ENCODE results near the gene ADAMTS13.

ADAMTS13 gene

DNA sequence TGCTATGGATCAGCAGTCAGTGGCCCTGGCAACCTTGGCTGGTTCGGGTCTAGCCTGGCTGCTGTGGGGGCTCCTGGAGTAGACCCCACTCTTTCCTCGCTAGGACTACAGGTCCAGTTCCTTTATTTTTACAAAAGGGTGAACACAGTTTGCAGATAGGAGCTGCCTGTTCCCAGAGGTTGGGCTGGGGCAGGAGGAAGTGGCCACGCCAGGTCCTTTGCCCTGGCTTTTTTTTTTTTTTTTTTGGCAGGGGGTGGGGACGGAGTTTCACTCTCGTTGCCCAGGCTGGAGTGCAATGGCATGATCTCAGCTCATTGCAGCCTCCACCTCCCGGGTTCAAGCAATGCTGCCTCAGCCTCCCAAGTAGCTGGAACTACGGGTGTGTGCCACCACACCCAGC, 48.8 kb downstream of the ADAMTS13 start:
- DNase-seq: no peak

DNA sequence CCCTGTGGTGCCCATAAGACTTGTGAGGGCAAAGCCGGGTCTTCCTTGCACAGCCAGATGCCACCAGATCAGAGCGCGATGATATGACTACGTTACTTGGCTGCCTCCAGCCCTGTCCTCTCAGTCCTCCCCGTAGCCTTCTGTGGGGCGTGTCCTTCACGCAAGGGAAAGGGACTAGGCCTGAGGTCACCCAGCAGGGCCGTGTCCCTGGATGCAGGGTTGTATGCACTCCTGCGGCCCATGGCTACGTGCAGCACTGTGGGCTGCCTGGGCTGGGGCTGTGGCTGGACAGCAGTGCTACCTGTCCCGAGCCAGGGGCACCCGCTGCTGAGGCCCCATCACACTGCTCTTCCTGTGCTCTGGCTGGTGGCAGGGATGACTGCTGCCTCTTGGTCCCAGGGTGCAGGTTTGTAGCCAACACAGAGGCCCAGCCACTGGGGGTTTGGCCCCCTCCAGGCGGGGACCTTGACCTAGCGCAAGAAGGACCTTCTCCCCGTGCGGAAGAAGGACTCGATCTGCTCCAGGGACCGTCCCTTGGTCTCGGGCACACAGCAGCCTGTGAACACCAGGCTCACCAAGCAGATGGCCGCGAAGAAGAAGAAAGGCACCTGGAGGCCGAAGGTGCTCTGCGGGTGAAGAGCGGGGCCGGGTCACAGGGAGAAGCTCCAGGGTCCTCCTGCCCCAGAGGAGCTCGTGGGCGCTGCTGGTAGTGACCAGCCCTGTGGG, 49.5 kb downstream of the ADAMTS13 start:
- DNase-seq: no peak

DNA sequence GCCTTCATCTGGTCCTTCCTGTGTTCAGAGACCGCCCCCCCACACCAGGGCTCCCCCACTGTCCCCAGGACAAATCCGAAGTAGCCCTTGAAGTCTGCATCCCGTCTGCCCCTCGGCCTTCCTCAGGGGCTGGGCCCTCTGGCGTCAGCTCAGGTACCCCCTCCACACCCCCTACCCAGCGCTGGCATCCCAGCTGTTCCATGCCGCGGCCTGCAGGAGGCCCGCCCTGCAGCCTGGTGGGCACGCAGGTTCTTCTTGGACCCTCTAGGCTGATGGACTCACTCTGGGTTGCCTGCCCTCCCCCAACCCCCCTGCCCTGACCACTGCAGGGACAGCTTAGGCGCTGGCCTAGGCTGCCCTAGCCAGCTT, 50.1 kb downstream of the ADAMTS13 start:
- no peak for DNase-seq

DNA sequence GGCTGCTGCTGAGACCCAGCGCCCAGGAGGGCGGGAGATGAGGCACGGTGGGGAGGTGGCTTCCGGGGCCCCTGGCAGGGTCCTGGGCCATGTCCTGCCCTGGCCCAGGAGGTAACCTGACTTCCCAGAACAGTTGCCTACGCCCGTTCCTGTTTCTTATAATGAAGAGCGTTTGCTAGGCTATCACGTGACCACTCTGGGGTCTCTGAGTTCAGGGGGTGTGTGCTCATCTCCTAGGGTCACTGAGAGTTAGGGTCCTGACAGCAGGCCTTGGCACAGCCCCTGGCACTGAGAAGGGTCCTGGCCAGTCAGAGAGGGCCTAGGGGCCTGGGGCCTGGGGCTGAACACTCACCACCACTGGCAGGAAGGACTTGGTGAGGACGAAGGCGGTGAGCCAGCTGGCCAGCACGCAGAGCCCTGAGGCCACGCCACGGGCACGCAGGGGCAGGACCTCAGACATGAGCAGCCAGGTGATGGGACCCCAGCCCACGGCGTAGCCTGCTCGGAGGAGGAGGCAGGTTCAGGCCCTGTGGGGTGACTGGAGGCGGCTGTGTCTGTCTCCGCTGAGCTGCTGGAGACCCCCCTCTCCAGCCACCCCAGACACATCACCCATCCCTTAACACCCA, 50.7 kb downstream of the ADAMTS13 start:
- no peak for DNase-seq

DNA sequence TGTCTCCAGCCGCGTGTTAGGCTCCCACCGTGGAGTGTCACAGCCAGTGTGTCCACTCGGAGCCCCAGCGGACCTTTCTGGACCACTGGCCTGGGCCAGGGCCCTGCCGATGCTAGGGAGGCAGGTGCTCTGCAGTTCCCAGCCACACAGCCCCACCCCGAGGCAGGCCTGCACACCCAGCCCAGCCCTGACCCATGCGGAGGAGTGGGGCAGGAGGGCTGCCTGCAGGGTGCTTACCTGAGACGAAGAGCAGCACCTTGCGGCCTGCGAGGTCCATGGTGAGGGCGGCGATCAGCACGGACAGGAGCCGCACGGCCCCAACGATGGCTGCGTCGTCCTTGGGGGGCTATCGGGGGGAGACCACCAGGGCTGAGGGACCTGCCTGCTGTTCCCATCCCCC, 51.6 kb downstream of the ADAMTS13 start:
- no peak for DNase-seq

DNA sequence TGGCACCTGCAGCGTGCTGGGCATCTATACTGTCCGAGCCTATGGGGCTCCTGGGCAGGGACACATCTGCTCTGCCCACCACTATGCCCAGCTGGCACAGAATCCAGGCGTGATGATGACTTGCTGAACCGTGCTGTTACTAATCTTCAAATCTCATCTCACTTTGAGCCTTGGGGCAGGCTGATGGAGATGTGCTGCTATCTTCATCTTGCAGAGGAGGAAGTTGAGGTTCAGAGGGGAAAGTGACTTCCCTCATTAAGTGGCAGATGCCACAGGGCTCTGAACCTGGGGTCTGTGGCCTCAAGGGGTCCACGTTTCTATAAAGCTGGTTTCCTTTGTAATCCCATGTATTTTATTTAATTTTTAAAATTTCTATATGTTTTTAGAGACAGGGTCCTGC, 52.0 kb downstream of the ADAMTS13 start:
- no peak for DNase-seq

DNA sequence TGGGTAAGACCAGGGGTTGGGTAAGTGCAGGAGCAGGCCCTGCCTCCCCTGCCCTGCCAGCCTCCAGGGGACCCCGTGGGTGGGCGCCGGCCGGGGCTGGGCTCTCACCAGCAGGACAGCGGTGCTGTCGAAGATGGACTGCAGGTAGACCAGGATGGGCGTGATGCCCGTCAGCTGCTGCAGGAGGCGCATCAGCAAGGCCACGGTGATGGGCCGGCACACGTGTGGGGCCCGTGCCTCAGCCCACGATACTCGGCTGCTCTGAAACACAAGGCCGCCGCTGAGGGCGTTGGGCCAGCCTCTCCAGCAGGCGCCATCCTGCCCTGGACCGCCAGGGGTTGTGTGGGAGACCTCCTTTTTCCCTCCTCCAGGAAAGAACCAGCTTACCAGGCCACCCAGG, 52.7 kb downstream of the ADAMTS13 start:
- no peak for DNase-seq

DNA sequence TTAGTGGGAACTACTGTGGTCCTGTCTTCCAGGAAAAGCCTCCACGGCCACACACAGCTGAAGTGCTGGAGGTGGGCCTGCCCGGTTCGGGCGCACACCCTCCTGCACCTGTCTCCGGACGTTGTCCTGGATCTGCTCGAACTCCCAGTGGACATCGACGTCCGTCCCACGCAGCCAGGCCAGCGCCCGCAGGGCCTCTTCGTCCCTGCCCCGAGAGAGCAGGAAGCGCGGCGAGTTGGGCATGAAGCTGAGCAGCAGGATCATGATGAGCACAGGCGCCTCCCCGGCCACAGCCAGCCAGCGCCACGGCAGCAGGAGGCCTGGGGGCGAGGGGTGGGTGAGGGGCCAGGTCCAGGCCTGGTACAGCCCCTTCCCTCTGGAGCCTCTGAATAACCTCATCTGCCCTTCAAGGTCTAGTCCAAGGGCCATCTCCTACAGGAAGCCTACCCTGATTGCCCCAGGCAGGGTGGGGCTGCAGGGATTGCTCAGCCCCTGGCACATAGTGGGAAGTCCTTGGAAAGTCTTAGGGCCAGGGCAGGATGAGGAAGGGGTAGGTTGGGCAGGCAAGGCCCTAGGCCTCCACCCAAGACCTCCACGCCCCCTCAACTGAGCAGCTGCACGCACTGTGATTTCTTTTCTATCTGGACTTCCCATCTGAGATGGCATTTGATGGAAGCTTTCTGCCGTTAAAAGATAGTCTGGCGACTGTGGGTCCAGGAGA, 53.3 kb downstream of the ADAMTS13 start:
- DNase-seq: no peak

DNA sequence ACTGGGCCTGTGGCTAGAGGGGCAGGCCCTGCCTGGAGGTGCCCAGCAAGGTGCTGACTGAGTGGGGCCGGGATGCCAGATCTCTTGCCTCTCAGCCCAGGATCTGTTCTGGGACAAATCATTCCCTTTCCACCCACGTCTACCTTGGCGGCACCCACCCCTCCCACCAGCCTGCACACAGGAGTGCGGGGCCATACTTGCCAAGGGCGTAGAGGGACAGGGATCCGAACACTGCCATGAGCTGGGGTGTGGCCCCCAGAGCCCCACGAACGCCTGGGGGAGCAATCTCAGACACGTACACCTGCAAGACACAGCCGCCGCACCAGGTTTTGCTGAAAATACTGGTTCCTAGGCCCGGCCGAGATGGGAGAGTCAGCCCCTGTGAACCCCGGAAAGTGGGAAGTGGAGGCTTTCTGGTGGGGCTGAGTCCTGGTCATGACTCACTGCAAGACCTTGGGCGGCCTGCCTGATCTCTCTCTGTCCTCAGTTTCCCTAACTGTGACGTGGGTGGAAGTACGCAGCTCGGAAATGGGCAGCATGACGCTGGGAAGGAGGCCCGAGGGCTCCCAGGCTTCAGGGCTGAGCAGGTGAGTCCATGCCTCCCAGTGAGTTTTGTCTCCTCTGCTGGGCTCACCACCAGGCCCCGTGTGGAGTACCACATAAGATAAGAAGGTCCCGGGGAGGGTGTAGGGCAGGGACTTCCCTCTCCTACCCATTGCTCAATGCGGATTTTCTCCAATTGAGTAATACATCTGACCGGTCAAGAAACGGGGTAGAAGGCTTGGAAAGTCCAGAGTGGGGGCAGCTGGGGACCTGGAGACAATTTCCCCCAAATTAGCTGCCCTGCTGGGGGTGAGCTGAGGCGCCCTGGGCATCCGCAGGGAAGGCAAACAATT, 54.1 kb downstream of the ADAMTS13 start:
- no peak for DNase-seq

DNA sequence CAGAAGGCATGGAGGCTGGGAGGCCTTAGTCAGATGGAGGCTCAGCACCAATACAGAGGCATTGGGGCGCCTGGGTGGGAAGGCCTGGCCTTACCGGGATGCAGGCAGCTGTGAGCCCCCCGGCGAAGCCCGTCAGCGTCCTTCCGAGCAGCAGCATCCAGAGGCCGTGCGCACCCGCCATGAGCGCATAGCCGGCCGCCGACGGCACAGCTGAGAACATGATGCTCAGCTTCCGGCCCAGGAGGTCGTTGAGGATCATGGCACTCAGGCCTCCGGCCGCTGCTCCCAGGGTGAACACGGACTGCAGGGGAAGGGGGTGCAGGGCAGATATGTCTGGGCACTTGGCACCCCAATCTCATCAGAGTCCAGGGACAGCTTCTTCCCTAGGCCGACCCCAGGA, 54.8 kb downstream of the ADAMTS13 start:
- DNase-seq: no peak

DNA sequence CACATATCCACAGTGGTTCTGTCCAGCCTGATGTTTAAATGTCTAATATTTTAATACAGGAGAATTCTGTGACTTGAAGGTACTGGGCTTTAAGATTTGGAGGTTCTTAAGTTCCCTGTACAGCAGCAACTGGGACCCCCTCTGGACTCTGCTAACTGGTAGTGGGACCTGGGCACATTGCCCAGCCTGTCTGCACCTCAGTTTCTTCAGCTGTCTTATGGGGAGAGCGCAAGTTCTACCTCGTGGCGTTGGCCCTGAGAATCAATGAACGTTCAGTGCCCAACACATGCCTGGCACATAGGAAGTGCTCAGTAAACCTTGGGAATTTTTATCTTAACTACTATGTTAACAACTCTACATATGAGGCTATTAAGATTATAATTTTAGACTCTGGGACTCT, 55.3 kb downstream of the ADAMTS13 start:
- no peak for DNase-seq

DNA sequence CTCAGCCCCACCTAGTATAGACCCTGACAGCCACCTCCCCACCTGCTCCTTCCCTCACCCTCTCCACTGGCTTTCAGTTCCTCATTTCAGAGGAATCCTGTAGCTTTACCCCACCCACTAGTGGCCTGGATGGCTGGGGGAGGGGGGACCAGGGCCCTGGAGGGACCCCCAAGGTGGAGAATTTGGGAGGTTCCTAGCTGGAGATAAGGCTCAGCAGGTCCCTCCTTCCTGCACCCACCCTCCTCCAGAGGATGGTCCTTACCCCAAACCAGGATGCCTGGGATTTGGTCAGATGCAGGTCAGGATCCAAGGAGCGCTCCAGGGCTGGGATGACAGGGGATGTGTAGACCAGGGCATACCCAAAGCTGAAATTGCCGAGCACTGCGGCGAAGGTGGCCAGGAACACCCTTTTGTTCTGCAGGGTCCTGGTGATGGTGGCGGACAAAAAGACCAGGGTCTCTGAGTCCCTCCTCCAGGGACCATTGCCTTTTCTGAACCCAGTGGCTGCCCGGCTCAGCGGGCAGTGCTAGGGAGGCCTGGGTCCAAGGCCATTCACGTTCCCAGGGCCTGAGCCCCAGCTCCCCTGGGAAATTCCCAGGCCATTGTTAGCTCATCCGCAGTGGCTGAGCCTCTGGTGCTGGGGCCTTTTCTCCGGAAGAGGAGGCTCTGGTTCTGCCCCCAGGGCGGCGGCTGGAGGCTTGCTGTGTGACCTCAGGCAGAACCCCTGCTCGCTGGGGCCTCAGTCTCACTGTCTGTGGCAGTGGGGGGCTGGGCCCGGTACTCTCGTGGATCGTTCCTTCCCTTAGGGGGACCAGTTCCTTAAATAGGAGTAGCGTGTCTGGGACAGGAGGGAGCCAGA, 56.1 kb downstream of the ADAMTS13 start:
- peak in 2 of 56 donors; percentile 26 to 39 for DNase-seq

DNA sequence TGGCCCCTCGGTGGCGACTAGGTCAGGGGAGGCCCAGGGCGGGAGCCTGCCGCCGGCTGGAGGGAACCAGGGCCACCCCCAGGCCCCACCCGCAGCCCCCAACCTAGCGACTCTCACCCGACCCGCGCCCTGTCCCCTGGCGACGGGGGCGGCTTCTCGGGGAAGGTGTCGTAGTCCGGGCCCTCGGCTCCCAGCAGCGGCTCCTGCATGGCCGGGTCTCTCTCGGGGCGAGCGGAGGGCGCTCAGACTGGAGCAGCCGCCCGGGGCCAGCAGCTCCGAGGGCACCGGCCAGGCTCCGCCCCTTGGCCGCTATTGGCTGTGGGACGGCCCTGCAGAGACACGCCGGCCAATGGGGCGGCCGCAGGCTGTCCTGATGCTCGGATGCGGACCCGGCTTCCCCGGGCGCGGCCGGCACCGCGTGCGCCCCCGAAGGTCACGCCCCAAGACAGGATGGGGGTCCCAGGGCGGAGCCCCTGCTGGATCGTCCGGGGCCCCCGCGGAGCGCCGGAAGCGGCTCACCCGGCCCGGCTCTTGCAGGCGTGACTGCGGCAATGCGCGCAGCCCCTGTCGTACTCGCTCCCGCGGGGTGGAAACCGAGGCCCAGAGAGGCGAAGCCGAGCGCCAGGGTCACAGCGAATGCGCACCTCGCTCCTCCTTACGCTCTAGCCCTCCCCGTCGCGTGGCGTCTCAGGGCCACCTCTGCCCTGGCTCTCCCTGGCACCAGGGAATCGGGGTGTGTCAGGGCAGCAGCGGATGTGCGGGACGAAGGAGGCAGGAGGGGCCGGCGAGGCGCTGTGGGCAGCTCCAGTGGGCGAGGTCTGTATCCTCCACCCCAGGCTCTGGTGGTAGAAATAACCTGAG, 56.9 kb downstream of the ADAMTS13 start, which contains the start of gene SLC2A6:
TSS of gene SLC2A6 (minus strand) at position 249 of the 861 bp plus-strand sequence. CDS start at position 209, 40 bp downstream.
- DNase-seq: peak; percentile 38 to 91 (median 78)

DNA sequence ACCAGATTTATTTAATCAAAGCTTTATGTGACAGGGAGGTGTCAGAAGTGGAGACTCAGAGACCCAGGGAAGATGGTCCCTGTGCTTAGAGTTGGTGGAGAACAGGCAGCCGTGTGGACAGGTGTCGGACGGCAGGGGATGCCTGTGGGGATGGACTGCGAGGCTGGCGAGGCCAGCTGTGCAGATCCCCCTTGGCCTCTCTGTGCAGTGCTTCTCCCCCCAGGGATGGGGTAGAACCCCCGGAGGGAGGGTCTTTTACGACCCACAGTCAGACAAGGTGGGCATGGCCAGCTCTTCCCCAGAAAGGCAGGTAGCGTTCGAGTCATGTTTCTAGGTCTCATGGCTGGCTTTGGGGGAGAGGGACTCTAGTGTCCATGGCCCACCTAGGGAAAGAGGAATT, 61.4 kb downstream of the ADAMTS13 start:
- DNase-seq: no peak

DNA sequence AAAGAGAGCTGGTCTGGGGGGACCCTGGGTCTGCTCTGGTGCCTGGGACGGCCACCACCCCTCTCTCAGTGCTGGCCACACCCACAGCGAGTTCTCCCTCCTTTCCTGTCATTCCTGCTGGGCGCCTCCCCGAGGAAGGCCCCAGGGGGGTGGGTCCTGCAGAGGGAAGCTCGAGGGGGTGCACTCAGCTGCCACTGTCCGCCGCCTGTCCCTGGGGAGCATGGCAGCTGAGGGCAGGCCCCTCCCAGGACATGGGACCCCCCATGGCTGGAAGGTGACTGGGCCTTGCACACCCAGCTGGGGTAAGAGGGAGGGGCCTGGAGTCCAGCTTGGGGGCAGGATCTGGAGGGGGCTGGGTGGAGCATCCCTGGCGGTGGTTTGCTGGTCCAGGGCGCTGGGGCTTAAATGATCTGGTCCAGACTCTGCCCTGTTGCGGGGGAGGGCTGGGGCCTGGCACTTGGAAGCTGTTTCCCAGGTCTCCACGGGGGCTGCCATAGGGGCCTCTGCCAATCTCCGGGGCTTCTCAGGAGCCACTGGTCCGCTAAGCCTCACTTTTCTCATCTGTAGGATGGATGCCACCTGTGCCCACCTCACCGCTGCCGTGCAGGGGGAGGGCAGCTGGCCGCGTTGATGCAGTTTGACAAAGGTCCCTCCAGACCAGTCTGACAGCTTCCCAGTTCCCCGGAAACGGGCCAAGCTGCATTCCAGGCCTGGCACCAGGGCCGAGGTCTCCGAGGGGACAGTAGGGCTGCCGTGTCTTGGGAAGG, 62.7 kb downstream of the ADAMTS13 start:
- DNase-seq: no peak

DNA sequence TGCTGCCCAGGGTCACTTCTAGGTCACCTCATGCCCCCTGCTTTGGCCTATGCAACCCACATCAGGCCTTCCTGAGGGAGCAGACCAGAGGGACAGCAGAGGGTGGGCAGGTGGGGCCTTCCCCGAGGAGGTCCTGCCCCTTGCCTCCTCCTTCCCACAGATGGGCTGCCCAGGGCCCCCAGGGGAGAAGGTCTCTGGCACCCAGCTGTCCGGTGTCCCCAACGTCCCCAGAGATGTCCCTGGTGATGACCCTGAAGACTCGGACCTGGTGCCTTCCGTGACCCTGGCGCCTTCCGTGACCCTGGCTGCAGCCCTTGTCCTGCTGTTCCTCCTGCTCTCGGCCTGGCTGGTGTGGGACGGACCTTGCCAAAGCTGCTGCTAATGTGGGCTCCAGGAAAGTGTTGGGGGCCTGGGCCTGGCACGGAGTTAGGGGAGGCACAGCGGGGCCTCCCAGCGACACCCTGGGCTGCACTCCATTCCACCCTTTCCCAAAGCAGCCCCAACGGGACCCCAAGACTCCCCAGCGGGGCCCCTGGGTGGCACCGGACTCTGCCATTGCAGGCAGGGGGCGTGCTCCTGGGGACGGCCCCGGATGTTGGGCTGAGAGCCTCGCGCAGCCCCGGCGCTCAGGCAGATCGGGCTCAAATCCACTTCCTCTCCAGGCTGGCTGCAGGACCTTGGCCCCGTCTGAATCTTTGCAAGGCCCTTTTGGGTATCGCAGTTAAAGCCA, 63.5 kb downstream of the ADAMTS13 start:
- no peak for DNase-seq

DNA sequence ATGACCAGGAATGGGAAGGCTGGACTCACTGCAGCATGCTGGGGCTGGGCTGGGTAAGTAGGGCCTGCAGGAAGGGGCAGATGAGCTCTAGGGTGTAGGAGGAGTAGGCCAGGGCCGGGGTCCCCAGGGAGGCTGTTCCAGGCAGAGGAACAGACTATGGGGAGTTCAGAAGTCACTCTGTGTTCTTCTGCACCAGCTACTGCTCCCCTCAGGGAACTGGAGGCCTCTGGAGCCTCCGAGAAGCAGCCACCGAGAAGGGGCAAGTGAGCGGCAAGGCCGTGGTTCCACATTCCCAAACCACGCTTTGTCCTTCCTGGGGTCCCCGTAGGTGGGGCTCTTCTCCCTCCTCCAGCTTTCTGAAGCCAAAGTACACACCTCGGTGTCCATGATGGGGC, 65.2 kb downstream of the ADAMTS13 start:
- DNase-seq: no peak

DNA sequence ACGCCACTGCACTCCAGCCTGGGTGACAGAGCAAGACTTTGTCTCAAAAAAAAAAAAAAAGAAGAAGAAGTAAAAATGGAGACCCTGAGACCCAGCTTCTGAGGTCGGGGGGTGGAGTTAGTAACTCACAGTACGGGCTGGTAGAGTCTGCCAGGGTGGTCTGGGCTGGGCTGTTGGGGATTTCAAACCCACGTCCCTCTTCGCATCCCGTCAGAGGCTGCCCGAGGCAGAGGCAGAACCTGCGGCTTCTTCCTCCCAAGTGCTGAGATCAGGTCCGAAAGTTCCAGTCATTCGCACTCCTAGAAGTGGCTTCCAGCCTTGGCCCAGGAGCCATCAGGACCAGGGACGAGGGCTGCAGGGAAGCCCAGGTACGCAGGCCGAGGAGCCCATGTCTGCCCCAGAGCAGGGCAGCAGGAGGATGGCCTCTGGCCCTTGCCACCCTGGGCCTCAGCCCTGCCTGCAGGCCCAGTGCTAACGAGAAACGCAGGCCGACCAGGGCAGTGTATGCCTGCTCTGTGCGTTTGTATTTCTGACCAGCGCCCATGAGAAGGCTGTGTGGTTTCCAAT, 66.6 kb downstream of the ADAMTS13 start:
- no peak for DNase-seq
